Effector memory CD8-positive, alpha-beta T cell (primary cell): Measurements from ENCODE around the gene ZNF69.
"Not testable (repeated sequence)": the region's sequence is repeated elsewhere in the genome, so short reads cannot be mapped to it uniquely, and the experiment has no call there.

Source experiments
- ATAC-seq: fragments of 150-1000 bp; cut with Tn5 transposase; replicated peaks from 2 replicates; pipeline ENCODE4 v1.10.0; 2021; ENCODE audit warnings: mild to moderate bottlenecking, moderate library complexity
- DNase-seq, 3 experiments: peaks; one replicate each; pipeline ENCODE4 v3.0.0; 2021
- H3K27ac Mint-ChIP-seq, 2 donors: one replicate each; pipeline ENCODE4 v1.8.0; 2022; ENCODE audit warnings: mild to moderate bottlenecking in 2 of 2, mixed read lengths in 2 of 2, moderate library complexity in 2 of 2
- H3K27me3 Mint-ChIP-seq, 2 donors: one replicate each; pipeline ENCODE4 v1.8.0; 2022; ENCODE audit warnings: mixed read lengths in 2 of 2
- H3K36me3 Mint-ChIP-seq: one replicate; pipeline ENCODE4 v1.8.0; 2022; ENCODE audit warnings: mild to moderate bottlenecking, moderate library complexity, mixed read lengths; ENCODE audit not compliant: insufficient read depth
- H3K4me1 Mint-ChIP-seq, 2 donors: one replicate each; pipeline ENCODE4 v1.8.0; 2022; ENCODE audit warnings: low read depth in 2 of 2, mixed read lengths in 2 of 2
- H3K4me3 Mint-ChIP-seq, 2 donors: one replicate each; pipeline ENCODE4 v1.8.0; 2022; ENCODE audit warnings: mild to moderate bottlenecking in 2 of 2, mixed read lengths in 2 of 2, moderate library complexity in 2 of 2
- H3K9me3 Mint-ChIP-seq, 2 donors: one replicate each; pipeline ENCODE4 v1.8.0; 2022; ENCODE audit warnings: mixed read lengths in 2 of 2

ZNF69 gene

GRCh38 chr19:11949201-11949600 lies 61.6 kb downstream of the ZNF69 start:
- H3K9me3 Mint-ChIP-seq, result peaks cover 7 to 16% of the 10 kb centered on the region in 2 donors
- no peaks in the 10 kb centered on the region for H3K4me1 Mint-ChIP-seq
- H3K4me3 Mint-ChIP-seq, result no peak overlapping the region
- no peak for DNase-seq
- no peak for ATAC-seq
- H3K36me3 Mint-ChIP-seq, result peaks cover 38% of the 10 kb centered on the region
- H3K27me3 Mint-ChIP-seq, result no peaks in the 10 kb centered on the region
- no peak overlapping the region for H3K27ac Mint-ChIP-seq

- not testable (repeated sequence) for DNase-seq, H3K4me3 Mint-ChIP-seq, ATAC-seq, H3K27me3 Mint-ChIP-seq, H3K4me1 Mint-ChIP-seq, H3K27ac Mint-ChIP-seq
- Mint-ChIP-seq H3K9me3 (peaks cover 7 to 16% of the 10 kb centered on the region in 2 donors), H3K36me3 (peaks cover 38% of the 10 kb centered on the region)
These were observed 62.1 kb downstream of the ZNF69 start for GRCh38 chr19:11949614-11950080.

- no peaks in the 10 kb centered on the region for H3K4me1 Mint-ChIP-seq
These were observed 62.7 kb downstream of the ZNF69 start for GRCh38 chr19:11950312-11950711.

More at GRCh38 chr19:11950312-11950711, 62.7 kb downstream of the ZNF69 start:
- Mint-ChIP-seq H3K4me3 (no peak overlapping the region), H3K9me3 (peaks cover 7 to 14% of the 10 kb centered on the region in 2 donors), H3K36me3 (peaks cover 38% of the 10 kb centered on the region), H3K27ac (no peak overlapping the region), H3K27me3 (no peaks in the 10 kb centered on the region)
- no peak for ATAC-seq
- no peak for DNase-seq
